Lower lobe of right lung (tissue), 2 donors: ENCODE data around the gene NKD2. TPM values are rescaled to one million over a fixed set of nuclear protein-coding genes. Genes with fewer than 3 reads are reported as not detected.
A peak's percentile ranks its signal among the peaks of the same experiment; 100 is the strongest.

Source experiments
- ATAC-seq, 2 donors: fragments of 200-7000 bp; cut with Tn5 transposase; one replicate each; pipeline ENCODE4 v1.9.1; 2020 to 2022; ENCODE audit warnings: mild to moderate bottlenecking in 2 of 2, moderate library complexity in 2 of 2
- DNase-seq: peaks from one replicate; pipeline ENCODE4 v3.0.0-alpha.2; 2020
- H3K27ac ChIP-seq: fragments of 200-600 bp; one replicate; pipeline ENCODE4 v1.8.0; 2022
- H3K27me3 ChIP-seq: fragments of 200-600 bp; one replicate; pipeline ENCODE4 v1.8.0; 2022; ENCODE audit warnings: low read depth
- H3K36me3 ChIP-seq: fragments of 200-600 bp; one replicate; pipeline ENCODE4 v1.8.0; 2022; ENCODE audit warnings: mild to moderate bottlenecking
- H3K4me1 ChIP-seq: fragments of 200-600 bp; one replicate; pipeline ENCODE4 v1.8.0; 2022
- H3K4me3 ChIP-seq: fragments of 200-600 bp; one replicate; pipeline ENCODE4 v1.8.0; 2022; ENCODE audit warnings: mild to moderate bottlenecking
- H3K9me3 ChIP-seq: fragments of 200-600 bp; one replicate; pipeline ENCODE4 v1.8.0; 2022
- CTCF ChIP-seq: fragments of 200-600 bp; IDR thresholded peaks from one replicate; pipeline ENCODE4 v1.8.0; 2022; ENCODE audit warnings: antibody characterized with exemption, mild to moderate bottlenecking
- intact Hi-C: fragments of 100-400 bp; cut with DNase I; formaldehyde crosslinking; loops from one replicate; pipeline ENCODE4 v1.11.0; 2022
- total RNA-seq: library from RNA; stranded (reverse); fragmentation: NEBNext Ultra II Directional; extraction: Animal tissue kit (Norgen Biotek cat#: 25700); gene quantifications from one replicate; pipeline ENCODE4 v1.2.1, GENCODE V29; 2021
- donor health status: DM: no; HTN: yes; CAD: no; lungs with severe emphysema.

NKD2 gene
- total RNA-seq, 1 donor from 2014 or later = 24.1 TPM

- Histone ChIP-seq H3K4me3 (no peak overlapping the region), H3K27me3 (peaks cover 6% of the 10 kb centered on the region), H3K9me3 (no peaks in the 10 kb centered on the region), H3K27ac (no peak overlapping the region), H3K36me3 (no peaks in the 10 kb centered on the region), H3K4me1 (peaks cover 5% of the 10 kb centered on the region)
- TF ChIP-seq CTCF = no peak
- ATAC-seq (no peak), DNase-seq (no peak)
- intact Hi-C loops = no loop called here
These were observed 25.4 kb upstream of the NKD2 start for GRCh38 chr5:983238-983524.

- Histone ChIP-seq H3K27ac (no peak overlapping the region), H3K4me1 (peaks cover 5% of the 10 kb centered on the region), H3K36me3 (no peaks in the 10 kb centered on the region), H3K4me3 (no peak overlapping the region), H3K9me3 (no peaks in the 10 kb centered on the region), H3K27me3 (peaks cover 6% of the 10 kb centered on the region)
- intact Hi-C loops = no loop called here
- DNase-seq (no peak), ATAC-seq (no peak)
- no peak for TF ChIP-seq CTCF
These were observed 25.0 kb upstream of the NKD2 start for GRCh38 chr5:983568-983967.

- ATAC-seq (no peak), DNase-seq (no peak)
- H3K36me3 ChIP-seq = no peaks in the 10 kb centered on the region
- no peak overlapping the region for H3K4me3 ChIP-seq
- H3K27ac ChIP-seq = no peak overlapping the region
- intact Hi-C loops = no loop called here
- H3K27me3 ChIP-seq = peaks cover 7% of the 10 kb centered on the region
- H3K4me1 ChIP-seq = peaks cover 9% of the 10 kb centered on the region
- TF ChIP-seq CTCF = no peak
- H3K9me3 ChIP-seq = no peaks in the 10 kb centered on the region
These were observed 23.8 kb upstream of the NKD2 start for GRCh38 chr5:984774-985173.

- Histone ChIP-seq H3K4me1 (peaks cover 26% of the 10 kb centered on the region), H3K27ac (no peak overlapping the region), H3K36me3 (no peaks in the 10 kb centered on the region), H3K9me3 (no peaks in the 10 kb centered on the region), H3K27me3 (peaks cover 5% of the 10 kb centered on the region), H3K4me3 (no peak overlapping the region)
- DNase-seq = no peak
- no peak for ATAC-seq
- intact Hi-C loops = no loop called here
- TF ChIP-seq CTCF = no peak
These were observed 20.8 kb upstream of the NKD2 start for GRCh38 chr5:987761-988160.

- H3K36me3 ChIP-seq = no peaks in the 10 kb centered on the region
- intact Hi-C loops = no loop called here
- peaks cover 26% of the 10 kb centered on the region for H3K4me1 ChIP-seq
- H3K27ac ChIP-seq = no peak overlapping the region
- no peak for DNase-seq
- no peak for ATAC-seq
- no peak for TF ChIP-seq CTCF
- no peaks in the 10 kb centered on the region for H3K9me3 ChIP-seq
- no peak overlapping the region for H3K4me3 ChIP-seq
- H3K27me3 ChIP-seq = peaks cover 5% of the 10 kb centered on the region
These were observed 20.3 kb upstream of the NKD2 start for GRCh38 chr5:988322-988721.

GRCh38 chr5:989961-990530 lies 18.6 kb upstream of the NKD2 start:
- DNase-seq = peak; percentile 68
- Histone ChIP-seq H3K27ac (peak overlapping the region; percentile 69), H3K9me3 (no peaks in the 10 kb centered on the region), H3K36me3 (no peaks in the 10 kb centered on the region), H3K27me3 (peaks cover 5% of the 10 kb centered on the region), H3K4me1 (peaks cover 26% of the 10 kb centered on the region), H3K4me3 (no peak overlapping the region)
- TF ChIP-seq CTCF = peak; percentile 61
- ATAC-seq = peak; percentile 77
- intact Hi-C loops = no loop called here
